Ishikawa (cell line): ENCODE measurements around the gene SFTPD.

Source experiments
- CEBPB ChIP-seq: IDR thresholded peaks from 2 replicates; pipeline ENCODE4 v1.6.1; 2012
- CREB1 ChIP-seq: IDR thresholded peaks from 2 replicates; pipeline ENCODE4 v1.6.1; 2012; ENCODE audit warnings: low read depth
- EGR1 ChIP-seq: IDR thresholded peaks from 2 replicates; pipeline ENCODE4 v1.6.1; 2012
- EP300 ChIP-seq: IDR thresholded peaks from 2 replicates; pipeline ENCODE4 v1.6.1; 2012; ENCODE audit warnings: borderline replicate concordance
- FOXM1 ChIP-seq: IDR thresholded peaks from 2 replicates; pipeline ENCODE4 v1.6.1; 2012; ENCODE audit warnings: low read depth, borderline replicate concordance
- NFIC ChIP-seq: IDR thresholded peaks from 2 replicates; pipeline ENCODE4 v1.6.1; 2012
- RAD21 ChIP-seq: IDR thresholded peaks from 2 replicates; pipeline ENCODE4 v1.6.1; 2012; ENCODE audit warnings: low read depth
- TAF1 ChIP-seq: IDR thresholded peaks from 2 replicates; pipeline ENCODE4 v1.6.1; 2012; ENCODE audit warnings: low read depth, mild to moderate bottlenecking
- TCF12 ChIP-seq: IDR thresholded peaks from 2 replicates; pipeline ENCODE4 v1.6.1; 2012; ENCODE audit warnings: low read depth
- TEAD4 ChIP-seq: IDR thresholded peaks from 2 replicates; pipeline ENCODE4 v1.6.1; 2012
- YY1 ChIP-seq: IDR thresholded peaks from 2 replicates; pipeline ENCODE4 v1.6.1; 2012; ENCODE audit warnings: low read depth
- ZBTB7A ChIP-seq: IDR thresholded peaks from 2 replicates; pipeline ENCODE4 v1.6.1; 2012; ENCODE audit warnings: low read depth
- TF ChIP-seq, protein P1 (sequence below): IDR thresholded peaks from 2 replicates; pipeline ENCODE4 v1.6.1; 2012
- TF ChIP-seq, protein P2 (sequence below): IDR thresholded peaks from 2 replicates; pipeline ENCODE4 v1.6.1; 2012
- TF ChIP-seq, protein P3 (sequence below): IDR thresholded peaks from 2 replicates; pipeline ENCODE4 v1.6.1; 2012; ENCODE audit warnings: low read depth, mild to moderate bottlenecking

SFTPD gene

DNA sequence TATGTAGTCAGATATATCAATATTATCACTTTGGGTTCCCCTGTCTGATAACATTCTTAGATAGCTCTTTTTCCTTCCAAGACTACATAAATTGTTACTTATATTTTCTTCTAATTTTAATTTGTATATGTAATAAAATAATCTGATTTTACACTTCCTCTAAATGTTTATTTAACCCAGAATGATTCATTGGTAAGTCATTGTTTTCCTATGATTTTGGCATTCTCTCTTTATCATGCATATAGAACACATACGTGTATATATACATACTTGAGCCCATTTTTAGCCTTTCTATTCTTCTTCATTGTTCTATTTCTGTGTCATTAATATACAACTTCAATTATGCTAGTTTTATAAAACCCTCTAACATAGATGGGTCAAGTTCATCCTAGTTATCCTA lies 16.6 kb downstream of the SFTPD start:
- TF ChIP-seq YY1 = no peak
- TF ChIP-seq NFIC = no peak
- no peak for TF ChIP-seq TCF12
- TF ChIP-seq, protein P1, sequence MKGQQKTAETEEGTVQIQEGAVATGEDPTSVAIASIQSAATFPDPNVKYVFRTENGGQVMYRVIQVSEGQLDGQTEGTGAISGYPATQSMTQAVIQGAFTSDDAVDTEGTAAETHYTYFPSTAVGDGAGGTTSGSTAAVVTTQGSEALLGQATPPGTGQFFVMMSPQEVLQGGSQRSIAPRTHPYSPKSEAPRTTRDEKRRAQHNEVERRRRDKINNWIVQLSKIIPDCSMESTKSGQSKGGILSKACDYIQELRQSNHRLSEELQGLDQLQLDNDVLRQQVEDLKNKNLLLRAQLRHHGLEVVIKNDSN = no peak
- TF ChIP-seq TEAD4 = no peak

DNA sequence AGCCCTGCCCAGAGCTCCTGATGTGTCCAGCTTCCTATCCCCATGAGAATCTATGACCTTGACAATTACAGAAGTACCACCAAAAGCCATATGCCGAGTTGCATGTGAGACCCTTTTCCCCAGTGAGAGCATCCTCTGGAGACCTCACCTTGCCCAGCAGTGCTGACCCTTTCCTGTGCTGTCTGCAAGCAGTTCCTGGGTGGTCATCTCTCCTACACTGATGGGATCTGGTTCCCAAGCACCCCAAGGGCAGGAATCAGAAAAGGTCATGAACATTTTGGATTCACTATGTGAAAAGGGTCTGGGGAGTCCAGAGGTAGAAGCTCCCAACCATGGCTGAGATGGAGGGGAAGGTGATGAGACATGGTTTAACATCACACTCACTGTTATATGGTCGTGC lies 18.2 kb downstream of the SFTPD start:
- TF ChIP-seq, protein P2, sequence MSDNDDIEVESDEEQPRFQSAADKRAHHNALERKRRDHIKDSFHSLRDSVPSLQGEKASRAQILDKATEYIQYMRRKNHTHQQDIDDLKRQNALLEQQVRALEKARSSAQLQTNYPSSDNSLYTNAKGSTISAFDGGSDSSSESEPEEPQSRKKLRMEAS = no peak
- TF ChIP-seq ZBTB7A = no peak

DNA sequence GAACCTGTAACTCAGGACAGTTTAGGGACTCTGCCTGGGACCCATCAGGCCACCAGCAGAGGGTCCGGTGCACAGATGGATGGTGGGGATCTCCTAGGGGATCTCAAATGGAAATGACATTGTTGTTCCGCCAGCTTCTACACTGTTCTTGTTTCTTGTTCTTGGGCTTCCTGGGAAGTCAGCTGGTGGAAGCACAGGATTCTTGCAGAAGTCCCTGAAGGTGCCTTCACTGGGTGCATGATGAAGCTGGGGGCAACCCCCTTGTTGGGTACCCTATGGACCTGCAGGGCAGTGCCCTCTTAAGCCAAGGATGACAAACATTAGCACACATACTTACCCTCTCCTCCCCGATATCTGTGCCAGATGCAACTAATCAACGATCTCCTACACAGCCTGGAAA lies 18.6 kb downstream of the SFTPD start:
- no peak for TF ChIP-seq NFIC

DNA sequence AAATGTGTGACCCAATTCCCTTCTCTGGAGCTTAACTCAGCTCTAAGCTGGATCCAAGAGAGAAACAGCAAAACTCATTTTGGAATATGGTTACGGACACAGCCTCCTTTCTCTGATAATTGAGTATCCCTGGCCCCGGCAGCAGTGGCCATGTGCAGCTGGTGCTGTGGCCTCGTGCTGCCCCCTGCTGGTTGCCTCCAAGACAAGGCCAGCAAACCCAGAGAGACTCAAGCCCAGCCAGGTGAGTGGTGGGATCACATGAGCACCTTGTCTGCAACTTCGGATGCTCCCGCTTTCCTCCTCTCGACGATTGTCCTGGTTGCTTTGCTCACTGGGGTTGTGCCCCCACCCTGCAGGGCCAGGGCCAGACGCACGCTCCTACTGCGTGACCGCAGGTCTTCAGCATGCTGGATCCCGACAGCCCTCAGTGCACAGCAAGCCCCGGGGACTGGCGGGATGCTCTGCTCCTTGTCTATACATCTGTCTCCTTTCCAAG lies 19.4 kb downstream of the SFTPD start:
- no peak for TF ChIP-seq EGR1
- TF ChIP-seq TCF12 = 0 out of 2 replicates have a peak, but pooled peaks have one; percentile 36
- no peak for TF ChIP-seq ZBTB7A
- TF ChIP-seq NFIC = no peak
- no peak for TF ChIP-seq TEAD4
- no peak for TF ChIP-seq EP300
- no peak for TF ChIP-seq FOXM1
- TF ChIP-seq CEBPB = no peak
- TF ChIP-seq, protein P3, sequence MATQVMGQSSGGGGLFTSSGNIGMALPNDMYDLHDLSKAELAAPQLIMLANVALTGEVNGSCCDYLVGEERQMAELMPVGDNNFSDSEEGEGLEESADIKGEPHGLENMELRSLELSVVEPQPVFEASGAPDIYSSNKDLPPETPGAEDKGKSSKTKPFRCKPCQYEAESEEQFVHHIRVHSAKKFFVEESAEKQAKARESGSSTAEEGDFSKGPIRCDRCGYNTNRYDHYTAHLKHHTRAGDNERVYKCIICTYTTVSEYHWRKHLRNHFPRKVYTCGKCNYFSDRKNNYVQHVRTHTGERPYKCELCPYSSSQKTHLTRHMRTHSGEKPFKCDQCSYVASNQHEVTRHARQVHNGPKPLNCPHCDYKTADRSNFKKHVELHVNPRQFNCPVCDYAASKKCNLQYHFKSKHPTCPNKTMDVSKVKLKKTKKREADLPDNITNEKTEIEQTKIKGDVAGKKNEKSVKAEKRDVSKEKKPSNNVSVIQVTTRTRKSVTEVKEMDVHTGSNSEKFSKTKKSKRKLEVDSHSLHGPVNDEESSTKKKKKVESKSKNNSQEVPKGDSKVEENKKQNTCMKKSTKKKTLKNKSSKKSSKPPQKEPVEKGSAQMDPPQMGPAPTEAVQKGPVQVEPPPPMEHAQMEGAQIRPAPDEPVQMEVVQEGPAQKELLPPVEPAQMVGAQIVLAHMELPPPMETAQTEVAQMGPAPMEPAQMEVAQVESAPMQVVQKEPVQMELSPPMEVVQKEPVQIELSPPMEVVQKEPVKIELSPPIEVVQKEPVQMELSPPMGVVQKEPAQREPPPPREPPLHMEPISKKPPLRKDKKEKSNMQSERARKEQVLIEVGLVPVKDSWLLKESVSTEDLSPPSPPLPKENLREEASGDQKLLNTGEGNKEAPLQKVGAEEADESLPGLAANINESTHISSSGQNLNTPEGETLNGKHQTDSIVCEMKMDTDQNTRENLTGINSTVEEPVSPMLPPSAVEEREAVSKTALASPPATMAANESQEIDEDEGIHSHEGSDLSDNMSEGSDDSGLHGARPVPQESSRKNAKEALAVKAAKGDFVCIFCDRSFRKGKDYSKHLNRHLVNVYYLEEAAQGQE = no peak
- TF ChIP-seq CREB1 = no peak
- no peak for TF ChIP-seq TAF1
- TF ChIP-seq YY1 = peak; percentile 66; the same call in 1 of the 2 replicates
- TF ChIP-seq, protein P2 = peak; percentile 58
- peak; percentile 99 for TF ChIP-seq RAD21
- TF ChIP-seq, protein P1 = peak; percentile 65

DNA sequence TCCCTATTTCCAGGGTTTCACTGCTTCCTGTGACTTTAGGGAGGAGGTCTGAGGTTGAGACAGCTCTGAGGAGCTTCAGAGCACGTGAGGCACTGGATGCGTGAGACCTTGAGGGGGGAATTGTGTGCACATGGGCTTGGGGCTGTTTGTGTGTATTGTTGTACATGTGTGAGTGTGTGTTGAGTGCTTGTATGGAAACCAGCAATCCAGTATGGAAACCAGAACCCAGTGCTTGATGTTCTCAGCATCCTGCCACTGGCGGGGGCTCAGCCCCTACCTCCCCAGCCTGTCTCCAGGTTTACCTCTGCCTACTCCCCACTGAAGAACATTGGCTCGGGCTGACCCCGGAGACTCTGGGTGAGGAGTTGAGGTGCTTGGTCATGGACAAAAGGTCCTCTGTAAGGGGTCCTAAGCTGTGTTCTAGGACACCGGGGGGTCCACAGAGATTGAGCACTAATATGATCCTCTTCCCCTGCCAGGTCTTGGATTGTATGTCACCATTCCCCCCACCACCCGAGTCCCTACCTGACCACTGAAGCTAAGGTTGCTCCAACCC lies 20.8 kb downstream of the SFTPD start:
- TF ChIP-seq, protein P1 = no peak
- no peak for TF ChIP-seq RAD21
- TF ChIP-seq EP300 = no peak
- TF ChIP-seq EGR1 = no peak
- TF ChIP-seq TAF1 = no peak
- TF ChIP-seq TEAD4 = no peak
- TF ChIP-seq CREB1 = no peak
- TF ChIP-seq ZBTB7A = no peak
- TF ChIP-seq, protein P3 = no peak
- no peak for TF ChIP-seq NFIC
- no peak for TF ChIP-seq FOXM1
- TF ChIP-seq TCF12 = no peak
- TF ChIP-seq, protein P2 = no peak
- TF ChIP-seq CEBPB = no peak
- TF ChIP-seq YY1 = no peak

DNA sequence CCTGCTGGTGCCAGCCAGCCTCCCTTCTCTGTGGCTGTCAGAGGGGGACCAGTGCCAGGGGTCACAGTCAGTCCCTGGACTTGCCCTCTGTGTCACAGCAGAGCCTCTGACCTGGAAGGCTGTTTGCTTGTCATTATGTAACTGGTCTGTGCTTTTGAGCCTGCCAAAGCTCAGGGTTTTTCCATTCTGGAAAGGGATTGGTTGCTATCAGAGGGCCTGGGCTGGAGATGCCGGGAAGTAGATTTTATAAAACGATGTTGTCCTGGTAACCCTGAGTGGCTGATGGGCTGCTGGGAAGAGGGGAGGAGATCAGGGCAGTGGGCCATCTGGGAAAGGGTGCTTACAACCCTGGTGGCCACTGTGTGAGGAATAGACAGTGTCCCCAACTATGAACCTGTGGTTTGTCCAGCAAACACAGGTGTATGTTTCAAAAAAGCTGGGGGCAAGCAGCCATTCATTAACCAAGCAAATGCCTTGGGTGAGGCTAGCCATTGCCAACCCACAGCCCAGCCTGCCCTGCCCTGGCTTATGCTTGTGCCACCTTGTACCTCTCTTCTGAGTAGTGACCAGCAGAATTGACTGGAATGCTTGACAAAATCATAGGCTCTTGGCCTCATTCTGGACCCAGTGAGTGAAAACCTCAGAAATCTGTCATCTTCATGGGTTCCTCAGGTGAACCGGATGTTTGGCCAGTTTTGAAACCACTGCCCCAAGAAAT lies 21.6 kb downstream of the SFTPD start:
- no peak for TF ChIP-seq RAD21
- no peak for TF ChIP-seq CEBPB
